Natural killer cell treated with Interleukin-12 subunit alpha and Interleukin-12 subunit beta and Interleukin-15 and Interleukin-18, amount 100 ng/mL, for 72 hours (primary cell): ENCODE results near the gene PLXNA4. TPM values are rescaled to one million over a fixed set of nuclear protein-coding genes. Genes with fewer than 3 reads are reported as not detected.

Experiments used
- ATAC-seq, 2 donors: fragments of 150-1000 bp; cut with Tn5 transposase in 1 of 2; sonication (Bioruptor Pico), chemical (Tn5 transposase) in 1 of 2; 2 replicates each; pipeline ENCODE4 v1.10.0; 2021
- DNase-seq: peaks from one replicate; pipeline ENCODE4 v3.0.0; 2022; ENCODE audit warnings: low spot score
- H3K27ac Mint-ChIP-seq, 2 donors: 1 replicate in 1 of 2; 2 replicates in 1 of 2; pipeline ENCODE4 v1.8.0; 2022; ENCODE audit warnings: mixed read lengths in 2 of 2, mild to moderate bottlenecking in 1 of 2, moderate library complexity in 1 of 2
- H3K27me3 Mint-ChIP-seq, 2 donors: 1 replicate in 1 of 2; 2 replicates in 1 of 2; pipeline ENCODE4 v1.8.0; 2022; ENCODE audit warnings: mixed read lengths in 2 of 2
- H3K36me3 Mint-ChIP-seq: one replicate; pipeline ENCODE4 v1.8.0; 2022; ENCODE audit warnings: mixed read lengths
- H3K4me1 Mint-ChIP-seq, 2 donors: 1 replicate in 1 of 2; 2 replicates in 1 of 2; pipeline ENCODE4 v1.8.0; 2022; ENCODE audit warnings: low read depth in 2 of 2, mixed read lengths in 2 of 2, mild to moderate bottlenecking in 1 of 2
- H3K4me3 Mint-ChIP-seq: one replicate; pipeline ENCODE4 v1.8.0; 2022; ENCODE audit warnings: mixed read lengths
- H3K9me3 Mint-ChIP-seq: 2 replicates; pipeline ENCODE4 v1.8.0; 2022; ENCODE audit warnings: mixed read lengths
- total RNA-seq, 2 donors: library from RNA; stranded (reverse); gene quantifications; one replicate each; pipeline ENCODE4 v1.2.3, GENCODE V29; 2022

The PLXNA4 gene
- total RNA-seq, 2 donors from 2014 or later: 0.14 to 0.21 TPM

DNA sequence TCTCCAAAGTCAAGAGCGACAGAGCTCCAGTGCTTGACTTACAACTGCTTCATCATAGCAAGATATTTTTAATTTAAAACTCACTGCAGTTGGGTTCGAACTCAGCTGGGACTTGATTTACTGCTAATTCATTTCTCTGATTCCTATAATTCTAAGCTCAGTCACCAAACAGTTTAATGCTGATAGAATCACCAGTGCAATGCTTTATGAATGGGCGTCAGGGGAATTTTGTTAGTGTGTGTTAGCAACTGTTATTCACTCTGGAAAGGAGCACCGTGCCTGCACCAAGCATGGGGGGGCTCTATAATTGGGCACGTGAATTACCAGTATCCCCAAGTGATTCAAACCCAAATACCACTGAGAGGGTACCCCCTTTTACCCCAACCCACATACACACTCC is 10.4 kb downstream of the PLXNA4 start:
- no peak overlapping the region for H3K4me3 Mint-ChIP-seq
- no peaks in the 10 kb centered on the region for H3K36me3 Mint-ChIP-seq
- DNase-seq (no peak), ATAC-seq (no peak)
- peaks cover 0 to 7% of the 10 kb centered on the region in 2 donors for H3K4me1 Mint-ChIP-seq
- H3K27ac Mint-ChIP-seq: no peak overlapping the region
- no peaks in the 10 kb centered on the region for H3K9me3 Mint-ChIP-seq
- peaks cover 23 to 33% of the 10 kb centered on the region in 2 donors for H3K27me3 Mint-ChIP-seq

- DNase-seq: no peak
- no peak for ATAC-seq
- Mint-ChIP-seq H3K4me1 (peaks cover 0 to 7% of the 10 kb centered on the region in 2 donors), H3K36me3 (no peaks in the 10 kb centered on the region), H3K27ac (no peak overlapping the region), H3K4me3 (no peak overlapping the region), H3K9me3 (no peaks in the 10 kb centered on the region), H3K27me3 (peaks cover 19 to 28% of the 10 kb centered on the region in 2 donors)
Observed at GRCh38 chr7:132565441-132565840, 10.8 kb downstream of the PLXNA4 start.

DNA sequence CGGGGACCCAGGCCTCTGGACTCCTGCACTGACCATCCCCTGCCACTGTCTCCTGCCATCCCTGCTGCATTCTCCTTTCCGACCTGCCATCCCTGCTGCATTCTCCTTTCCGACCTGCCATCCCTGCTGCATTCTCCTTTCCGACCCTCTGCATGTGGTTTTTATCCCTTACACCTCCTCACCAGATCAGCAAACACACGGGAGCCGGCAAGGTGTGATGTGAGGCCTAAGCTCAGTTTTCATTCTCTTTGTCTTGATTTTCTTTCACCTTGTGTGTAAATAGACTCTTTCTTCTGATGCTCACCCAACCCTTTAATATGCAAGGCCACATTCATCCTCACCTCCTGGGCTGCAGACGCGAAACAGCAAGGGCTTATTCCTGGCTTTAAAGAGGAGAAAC is 11.4 kb downstream of the PLXNA4 start:
- H3K27me3 Mint-ChIP-seq: peaks cover 15 to 23% of the 10 kb centered on the region in 2 donors
- ATAC-seq: no peak
- H3K4me1 Mint-ChIP-seq: peaks cover 0 to 3% of the 10 kb centered on the region in 2 donors
- DNase-seq: no peak
- H3K9me3 Mint-ChIP-seq: no peaks in the 10 kb centered on the region
- H3K27ac Mint-ChIP-seq: no peak overlapping the region
- no peaks in the 10 kb centered on the region for H3K36me3 Mint-ChIP-seq
- H3K4me3 Mint-ChIP-seq: no peak overlapping the region

GRCh38 chr7:132564090-132564489 is 12.2 kb downstream of the PLXNA4 start:
- Mint-ChIP-seq H3K27me3 (peaks cover 12 to 18% of the 10 kb centered on the region in 2 donors), H3K4me1 (peaks cover 0 to 3% of the 10 kb centered on the region in 2 donors), H3K36me3 (no peaks in the 10 kb centered on the region), H3K27ac (no peak overlapping the region), H3K9me3 (no peaks in the 10 kb centered on the region), H3K4me3 (no peak overlapping the region)
- no peak for DNase-seq
- no peak for ATAC-seq

DNA sequence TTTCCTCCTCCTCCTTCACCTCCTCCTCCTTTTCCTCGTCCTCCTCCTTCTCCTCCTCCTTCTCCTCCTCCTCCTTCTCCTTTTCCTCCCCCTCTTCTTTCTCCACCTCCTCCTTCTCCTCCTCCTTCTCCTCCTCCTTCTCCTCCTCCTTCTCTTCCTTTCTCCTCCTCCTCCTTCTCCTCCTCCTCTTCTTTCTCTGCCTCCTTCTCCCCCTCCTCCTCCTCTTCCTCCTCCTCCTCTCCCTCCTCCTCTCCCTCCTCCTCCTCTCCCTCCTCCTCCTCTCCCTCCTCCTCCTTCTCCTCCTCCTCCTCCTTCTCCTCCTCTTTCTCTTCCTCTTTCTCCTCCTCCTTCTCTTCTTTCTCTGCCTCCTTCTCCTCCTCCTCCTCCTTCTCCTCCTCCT is 13.6 kb downstream of the PLXNA4 start:
- Mint-ChIP-seq H3K27me3 (peaks cover 12 to 16% of the 10 kb centered on the region in 2 donors), H3K27ac (no peak overlapping the region), H3K36me3 (no peaks in the 10 kb centered on the region), H3K4me3 (no peak overlapping the region), H3K4me1 (peaks cover 2 to 9% of the 10 kb centered on the region in 2 donors), H3K9me3 (no peaks in the 10 kb centered on the region)
- ATAC-seq (no peak), DNase-seq (no peak)

GRCh38 chr7:132561763-132562162 is 14.5 kb downstream of the PLXNA4 start:
- DNase-seq (no peak), ATAC-seq (no peak)
- peaks cover 12 to 16% of the 10 kb centered on the region in 2 donors for H3K27me3 Mint-ChIP-seq
- H3K36me3 Mint-ChIP-seq: no peaks in the 10 kb centered on the region
- no peak overlapping the region for H3K4me3 Mint-ChIP-seq
- H3K4me1 Mint-ChIP-seq: peaks cover 4 to 11% of the 10 kb centered on the region in 2 donors
- no peaks in the 10 kb centered on the region for H3K9me3 Mint-ChIP-seq
- no peak overlapping the region for H3K27ac Mint-ChIP-seq

GRCh38 chr7:132560825-132561529 is 15.3 kb downstream of the PLXNA4 start:
- no peak for DNase-seq
- no peak overlapping the region for H3K4me3 Mint-ChIP-seq
- no peak for ATAC-seq
- H3K4me1 Mint-ChIP-seq: peaks cover 4 to 16% of the 10 kb centered on the region in 2 donors
- no peaks in the 10 kb centered on the region for H3K9me3 Mint-ChIP-seq
- no peaks in the 10 kb centered on the region for H3K36me3 Mint-ChIP-seq
- H3K27me3 Mint-ChIP-seq: peaks cover 8 to 16% of the 10 kb centered on the region in 2 donors
- no peak overlapping the region for H3K27ac Mint-ChIP-seq

- Mint-ChIP-seq H3K4me1 (peaks cover 4 to 17% of the 10 kb centered on the region in 2 donors), H3K9me3 (no peaks in the 10 kb centered on the region), H3K27me3 (peaks cover 8 to 12% of the 10 kb centered on the region in 2 donors), H3K36me3 (no peaks in the 10 kb centered on the region), H3K4me3 (no peak overlapping the region), H3K27ac (no peak overlapping the region)
- ATAC-seq: no peak
- no peak for DNase-seq
Observed at GRCh38 chr7:132560105-132560504, 16.2 kb downstream of the PLXNA4 start.

DNA sequence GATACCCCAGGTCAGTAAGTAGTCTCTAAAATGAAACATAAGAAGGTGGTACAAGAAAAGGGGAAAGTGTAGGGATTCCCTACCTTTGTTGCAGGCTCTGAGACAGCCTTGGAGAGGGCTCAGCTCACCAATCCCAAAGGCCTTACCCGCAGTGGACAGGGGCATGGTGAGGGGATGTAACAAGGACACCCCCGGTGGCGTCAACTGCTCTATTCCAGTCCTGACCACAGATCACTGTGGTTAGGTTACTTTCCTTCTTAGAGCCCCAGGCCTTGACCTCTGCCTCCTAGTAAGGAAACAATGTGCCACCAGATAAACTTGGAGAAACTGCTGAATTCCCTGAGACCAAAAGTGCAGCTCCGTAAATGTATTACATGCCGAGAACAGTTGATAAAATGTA is 17.5 kb downstream of the PLXNA4 start:
- Mint-ChIP-seq H3K27me3 (no peaks in the 10 kb centered on the region), H3K27ac (no peak overlapping the region), H3K9me3 (no peaks in the 10 kb centered on the region), H3K36me3 (no peaks in the 10 kb centered on the region), H3K4me3 (no peak overlapping the region), H3K4me1 (peaks cover 4 to 17% of the 10 kb centered on the region in 2 donors)
- DNase-seq: no peak
- no peak for ATAC-seq

DNA sequence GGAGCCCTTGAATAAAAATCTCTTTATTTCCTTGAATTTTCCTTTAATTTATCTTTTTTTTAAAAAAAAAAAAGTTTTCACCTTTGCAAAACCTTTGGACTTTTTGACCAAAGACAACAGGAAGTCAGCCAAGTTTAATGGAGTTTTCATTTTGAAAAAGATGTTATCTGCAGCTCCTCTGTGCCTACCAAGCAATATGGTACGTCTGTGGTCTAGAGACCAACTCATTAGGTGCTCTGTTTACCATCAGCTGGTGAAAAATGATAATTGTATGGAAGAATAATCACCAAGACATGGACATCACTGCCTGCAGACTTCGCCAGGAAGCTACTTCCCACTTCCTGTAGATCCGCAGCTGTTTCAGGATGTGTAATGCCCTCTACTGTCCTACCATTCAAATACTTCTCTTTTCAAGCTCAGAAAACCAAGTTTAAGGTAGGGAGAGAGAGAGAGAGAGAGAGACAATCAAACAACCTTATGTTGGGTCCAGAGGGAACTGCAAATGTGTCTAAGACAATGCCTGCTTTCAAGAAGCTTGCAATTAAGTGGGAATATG is 18.7 kb downstream of the PLXNA4 start:
- DNase-seq (no peak), ATAC-seq (no peak)
- Mint-ChIP-seq H3K4me3 (no peak overlapping the region), H3K4me1 (peaks cover 4 to 17% of the 10 kb centered on the region in 2 donors), H3K36me3 (no peaks in the 10 kb centered on the region), H3K9me3 (no peaks in the 10 kb centered on the region), H3K27me3 (no peaks in the 10 kb centered on the region), H3K27ac (no peak overlapping the region)

- H3K36me3 Mint-ChIP-seq: peaks cover 9% of the 10 kb centered on the region
- peaks cover 4 to 17% of the 10 kb centered on the region in 2 donors for H3K4me1 Mint-ChIP-seq
- no peak for DNase-seq
- H3K27me3 Mint-ChIP-seq: peaks cover 3 to 8% of the 10 kb centered on the region in 2 donors
- peaks cover 3% of the 10 kb centered on the region for H3K9me3 Mint-ChIP-seq
- ATAC-seq: no peak
- no peak overlapping the region for H3K4me3 Mint-ChIP-seq
- no peak overlapping the region for H3K27ac Mint-ChIP-seq
Observed at GRCh38 chr7:132554446-132554845, 21.8 kb downstream of the PLXNA4 start.

- H3K27ac Mint-ChIP-seq: no peak overlapping the region
- H3K36me3 Mint-ChIP-seq: peaks cover 9% of the 10 kb centered on the region
- ATAC-seq (no peak), DNase-seq (no peak)
- H3K9me3 Mint-ChIP-seq: peaks cover 3% of the 10 kb centered on the region
- H3K4me1 Mint-ChIP-seq: peaks cover 4 to 26% of the 10 kb centered on the region in 2 donors
- H3K27me3 Mint-ChIP-seq: peaks cover 3 to 8% of the 10 kb centered on the region in 2 donors
- H3K4me3 Mint-ChIP-seq: no peak overlapping the region
Observed at GRCh38 chr7:132553031-132553430, 23.2 kb downstream of the PLXNA4 start.

DNA sequence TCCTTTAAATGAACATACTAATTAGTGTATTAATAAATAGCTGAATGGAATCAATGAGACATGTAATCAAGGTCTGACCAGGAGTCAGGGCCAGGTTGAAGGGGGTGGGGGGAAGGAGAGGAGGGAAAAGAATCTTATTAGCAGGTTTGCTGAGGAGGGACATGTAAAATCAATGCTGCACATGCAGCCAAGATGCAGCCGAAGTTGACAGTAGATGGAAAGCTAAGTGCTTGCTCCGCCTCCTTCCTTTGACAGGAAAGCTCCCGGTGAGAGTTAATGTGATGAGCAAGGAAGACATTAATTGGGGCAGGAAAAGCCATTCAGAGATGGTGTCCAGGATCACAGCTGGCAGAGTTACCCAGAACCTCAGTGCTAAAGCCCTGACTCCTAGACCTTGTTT is 24.4 kb downstream of the PLXNA4 start:
- H3K9me3 Mint-ChIP-seq: peaks cover 3% of the 10 kb centered on the region
- peaks cover 0 to 25% of the 10 kb centered on the region in 2 donors for H3K4me1 Mint-ChIP-seq
- no peak overlapping the region for H3K27ac Mint-ChIP-seq
- peaks cover 9% of the 10 kb centered on the region for H3K36me3 Mint-ChIP-seq
- no peak for ATAC-seq
- peaks cover 3 to 8% of the 10 kb centered on the region in 2 donors for H3K27me3 Mint-ChIP-seq
- no peak overlapping the region for H3K4me3 Mint-ChIP-seq
- no peak for DNase-seq

DNA sequence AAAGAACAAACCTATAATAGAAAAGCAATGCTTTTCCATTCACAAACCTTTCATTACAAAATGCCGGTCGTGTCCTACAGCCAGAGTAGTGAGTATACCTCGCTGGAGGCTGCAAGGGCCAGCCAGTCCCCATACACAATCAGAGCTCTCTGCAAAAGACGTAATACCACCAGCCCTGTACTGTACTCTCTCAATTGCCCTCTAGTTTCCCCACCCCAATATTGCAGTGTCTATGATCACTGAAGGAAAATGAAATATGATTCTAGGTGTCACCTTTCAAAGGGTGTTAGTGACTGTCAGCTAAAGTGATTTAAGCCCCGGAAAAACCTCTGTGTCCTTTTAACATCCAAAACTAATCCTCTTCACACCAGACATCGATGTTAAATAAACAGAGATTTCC is 24.8 kb downstream of the PLXNA4 start:
- H3K4me1 Mint-ChIP-seq: peaks cover 0 to 23% of the 10 kb centered on the region in 2 donors
- peaks cover 9% of the 10 kb centered on the region for H3K36me3 Mint-ChIP-seq
- no peak overlapping the region for H3K4me3 Mint-ChIP-seq
- DNase-seq: no peak
- ATAC-seq: no peak
- peaks cover 3% of the 10 kb centered on the region for H3K9me3 Mint-ChIP-seq
- no peak overlapping the region for H3K27ac Mint-ChIP-seq
- H3K27me3 Mint-ChIP-seq: peaks cover 3 to 8% of the 10 kb centered on the region in 2 donors
